ENCODE data around the gene GMCL1.

DNA sequence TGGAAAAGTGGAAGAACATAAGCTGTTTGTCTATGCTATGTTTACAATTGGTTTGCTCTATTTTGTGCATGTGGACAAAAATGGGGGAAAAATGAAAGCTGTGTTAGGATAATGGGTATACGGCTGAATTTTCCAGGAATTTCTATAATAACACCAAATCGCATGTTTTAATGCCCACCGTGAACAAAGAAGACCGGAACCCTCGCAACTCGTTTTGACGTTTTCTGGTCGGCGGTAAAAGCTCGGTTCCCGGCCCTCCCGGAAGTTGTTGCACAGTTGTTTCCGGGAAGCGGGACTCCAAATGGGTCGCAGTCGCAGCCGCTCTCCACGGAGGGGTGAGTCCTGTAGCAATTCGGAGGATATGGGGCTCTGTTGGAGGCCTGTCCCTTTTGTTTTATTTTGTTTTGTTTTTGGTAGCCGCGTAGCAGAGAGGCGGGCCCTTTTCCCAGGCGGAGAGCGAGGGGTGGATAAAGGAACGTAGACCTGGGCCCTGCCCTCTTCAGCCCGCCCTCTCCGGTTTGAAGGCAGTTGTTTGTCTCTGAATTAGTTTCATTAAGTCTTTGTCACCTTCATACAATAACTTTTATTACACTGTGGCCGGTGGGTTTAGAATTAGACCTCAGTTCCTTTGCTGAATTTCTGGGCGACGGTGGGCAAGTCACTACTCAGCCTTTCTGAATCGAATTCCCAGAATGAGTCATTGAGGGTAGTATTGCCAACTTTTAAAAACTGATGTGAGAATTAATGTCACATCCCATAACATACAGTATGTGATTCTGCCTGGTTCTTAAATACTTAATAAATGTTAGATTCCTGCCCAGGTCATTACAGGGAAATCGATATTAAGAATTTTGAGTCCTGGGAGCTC is 64.5 kb downstream of the GMCL1 start, which contains the start of gene SNRNP27:
- TF ChIP-seq CTCF (IDR thresholded peaks at IDR 0.05) (peak in 1 of 4 experiments; percentile 9), POLR2A (IDR thresholded peaks at IDR 0.05) (peak in 1 of 2 donors; percentile 57), POLR2AphosphoS5 (IDR thresholded peaks at IDR 0.05) (peak; percentile 75), EP300 (IDR thresholded peaks at IDR 0.05) (no peak)

Measured in gastroesophageal sphincter (tissue), 3 donors.